ENCODE data around the gene KCNT2. TPM values are rescaled to one million over a fixed set of nuclear protein-coding genes. Genes with fewer than 3 reads are reported as not detected.

The KCNT2 gene
- total and polyA plus RNA-seq, 9 of the 15 experiments (the other 6 are each of a cell fraction or from before 2014, with no cell fraction given) = 0.13 to 0.73 (median 0.28) TPM

DNA sequence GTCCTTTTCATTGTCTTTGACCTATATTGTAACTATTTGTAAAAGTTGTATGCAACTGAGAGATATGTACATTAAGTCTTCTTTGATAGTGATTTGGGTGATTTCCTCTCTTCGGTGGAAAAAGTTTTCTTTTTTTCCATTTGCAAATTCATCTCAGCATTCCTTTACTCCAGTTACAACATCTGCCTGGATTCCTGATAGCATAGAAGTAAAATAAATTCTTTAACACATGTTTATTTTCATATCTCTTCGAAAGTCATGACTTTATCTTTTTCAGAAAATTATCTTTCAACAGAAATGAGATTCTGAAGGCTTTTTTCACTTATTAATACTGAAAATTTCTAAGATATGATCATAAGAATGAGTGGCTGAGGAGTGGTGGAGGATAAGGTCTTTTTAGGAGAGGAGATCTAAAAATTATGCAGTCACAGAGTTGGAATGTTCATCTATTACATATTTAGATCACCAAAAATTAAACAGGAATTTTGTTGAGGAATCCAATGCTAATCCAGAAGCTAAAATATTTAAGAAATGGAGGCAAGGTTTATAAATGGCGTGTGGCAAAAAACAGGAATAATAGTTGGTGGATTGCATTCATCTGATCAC, 400.5 kb downstream of the KCNT2 start:
- Histone ChIP-seq H3K27me3 (ENCODE audit: control insufficient read depth in 2 of 2, insufficient read depth in 2 of 2, low read length in 2 of 2) (no peaks in the 10 kb centered on the region), H3K79me2 (ENCODE audit: control insufficient read depth, insufficient read depth, low read length) (no peaks in the 10 kb centered on the region), H2AFZ (ENCODE audit: low read depth, low read length) (no peak overlapping the region), H3K9ac (ENCODE audit: insufficient read depth in 1 of 2, low read depth in 2 of 2, low read length in 2 of 2) (no peak overlapping the region), H3K9me3 (replicated peaks; ENCODE audit: control insufficient read depth, insufficient read depth, low read depth, low read length) (0 out of 2 replicates have a peak, but pooled peaks cover 2% of the 10 kb centered on the region), H3K4me3 (no peak overlapping the region), H4K20me1 (replicated peaks; ENCODE audit: control insufficient read depth, insufficient read depth, low read length) (no peaks in the 10 kb centered on the region), H3K27ac (ENCODE audit: extremely low read depth, low read depth, low read length) (no peak overlapping the region), H3K9me1 (ENCODE audit: control insufficient read depth, insufficient read depth, low read length) (no peaks in the 10 kb centered on the region), H3K4me2 (ENCODE audit: insufficient read depth, low read length) (no peak overlapping the region), H3K36me3 (ENCODE audit: control insufficient read depth, insufficient read depth, low read length) (no peaks in the 10 kb centered on the region), H3K4me1 (replicated peaks in 1 of 2; ENCODE audit: control insufficient read depth in 2 of 2, insufficient read depth in 2 of 2, low read length in 2 of 2) (no peaks in the 10 kb centered on the region)
- FAIRE-seq = no peak
- intact Hi-C loops (cut with micrococcal nuclease) = no loop called here
- no peak for DNase-seq (ENCODE audit: extremely low read depth in 1 of 4, low spot score in 3 of 4)
- in situ Hi-C loops (cut with MboI) = no loop called here
- TF ChIP-seq KHSRP (IDR thresholded peaks at IDR 0.05) (no peak), HNRNPUL1 (IDR thresholded peaks at IDR 0.05; ENCODE audit: low read length) (no peak), CXXC5 (CRISPR knock-in tag; IDR thresholded peaks at IDR 0.05) (no peak), HCFC1 (IDR thresholded peaks at IDR 0.05; ENCODE audit: low read depth, low read length) (no peak), TAF9B (IDR thresholded peaks at IDR 0.05; ENCODE audit: partially characterized antibody) (no peak), RAD51 (IDR thresholded peaks at IDR 0.05; ENCODE audit: borderline replicate concordance, low read depth) (no peak), ZNF134 (CRISPR knock-in tag; conservative IDR thresholded peaks at IDR 0.05) (no peak), ZNF133 (CRISPR knock-in tag; IDR thresholded peaks at IDR 0.05) (no peak), MTF1 (CRISPR knock-in tag; IDR thresholded peaks at IDR 0.05; ENCODE audit: borderline replicate concordance) (no peak), ZKSCAN1 (IDR thresholded peaks at IDR 0.05; ENCODE audit: low read depth, low read length) (no peak), SMAD4 (CRISPR knock-in tag; conservative IDR thresholded peaks at IDR 0.05) (no peak)
- no peak for ATAC-seq
- WGBS (ENCODE audit: insufficient coverage, low coverage, missing lambda C conversion rate) = 11% methylated on average over 3 of the region's 3 CpGs
- CTCF ChIA-PET (ENCODE audit: low intra/inter-chr PET ratio) = no interaction called here
- POLR2A ChIA-PET = no interaction called here
- BruUV-seq (replicated peaks) = no TSS peak
